Stimulated activated CD8-positive, alpha-beta memory T cell treated with anti-CD3 and anti-CD28 coated beads, Interleukin-15, amount 100 ng/mL, for 1 hour (primary cell): ENCODE results near the gene AGAP2.
"Not testable (repeated sequence)": the region's sequence is repeated elsewhere in the genome, so short reads cannot be mapped to it uniquely, and the experiment has no call there.

Experiments used
- DNase-seq: peaks from one replicate; pipeline ENCODE4 v3.0.0-alpha.2; 2020; ENCODE audit warnings: low read depth

The AGAP2 gene

GRCh38 chr12:57722716-57723629, 15.6 kb downstream of the AGAP2 start:
- no peak for DNase-seq

GRCh38 chr12:57721846-57722608, 16.5 kb downstream of the AGAP2 start:
- DNase-seq, result not testable (repeated sequence)

DNA sequence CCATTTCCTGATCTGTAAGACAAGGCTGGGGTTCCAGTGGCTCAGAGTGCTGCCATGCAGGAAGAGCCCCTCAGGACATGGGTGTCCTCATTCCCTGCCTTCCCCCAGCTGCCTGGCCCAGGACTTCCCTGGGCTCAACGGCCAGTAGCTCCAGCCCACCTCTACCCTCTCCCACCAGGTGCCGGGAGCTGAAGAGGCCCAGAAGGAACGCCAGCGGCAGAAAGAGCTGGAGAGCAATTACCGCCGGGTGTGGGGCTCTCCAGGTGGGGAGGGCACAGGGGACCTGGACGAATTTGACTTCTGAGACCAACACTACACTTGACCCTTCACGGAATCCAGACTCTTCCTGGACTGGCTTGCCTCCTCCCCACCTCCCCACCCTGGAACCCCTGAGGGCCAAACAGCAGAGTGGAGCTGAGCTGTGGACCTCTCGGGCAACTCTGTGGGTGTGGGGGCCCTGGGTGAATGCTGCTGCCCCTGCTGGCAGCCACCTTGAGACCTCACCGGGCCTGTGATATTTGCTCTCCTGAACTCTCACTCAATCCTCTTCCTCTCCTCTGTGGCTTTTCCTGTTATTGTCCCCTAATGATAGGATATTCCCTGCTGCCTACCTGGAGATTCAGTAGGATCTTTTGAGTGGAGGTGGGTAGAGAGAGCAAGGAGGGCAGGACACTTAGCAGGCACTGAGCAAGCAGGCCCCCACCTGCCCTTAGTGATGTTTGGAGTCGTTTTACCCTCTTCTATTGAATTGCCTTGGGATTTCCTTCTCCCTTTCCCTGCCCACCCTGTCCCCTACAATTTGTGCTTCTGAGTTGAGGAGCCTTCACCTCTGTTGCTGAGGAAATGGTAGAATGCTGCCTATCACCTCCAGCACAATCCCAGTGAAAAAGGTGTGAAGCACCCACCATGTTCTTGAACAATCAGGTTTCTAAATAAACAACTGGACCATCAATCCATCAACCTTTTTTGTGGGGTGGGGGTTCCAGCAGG, 17.6 kb downstream of the AGAP2 start:
- no peak for DNase-seq

GRCh38 chr12:57719777-57720605, 18.6 kb downstream of the AGAP2 start:
- DNase-seq, result no peak

GRCh38 chr12:57718641-57719528, 19.7 kb downstream of the AGAP2 start:
- DNase-seq, result no peak

DNA sequence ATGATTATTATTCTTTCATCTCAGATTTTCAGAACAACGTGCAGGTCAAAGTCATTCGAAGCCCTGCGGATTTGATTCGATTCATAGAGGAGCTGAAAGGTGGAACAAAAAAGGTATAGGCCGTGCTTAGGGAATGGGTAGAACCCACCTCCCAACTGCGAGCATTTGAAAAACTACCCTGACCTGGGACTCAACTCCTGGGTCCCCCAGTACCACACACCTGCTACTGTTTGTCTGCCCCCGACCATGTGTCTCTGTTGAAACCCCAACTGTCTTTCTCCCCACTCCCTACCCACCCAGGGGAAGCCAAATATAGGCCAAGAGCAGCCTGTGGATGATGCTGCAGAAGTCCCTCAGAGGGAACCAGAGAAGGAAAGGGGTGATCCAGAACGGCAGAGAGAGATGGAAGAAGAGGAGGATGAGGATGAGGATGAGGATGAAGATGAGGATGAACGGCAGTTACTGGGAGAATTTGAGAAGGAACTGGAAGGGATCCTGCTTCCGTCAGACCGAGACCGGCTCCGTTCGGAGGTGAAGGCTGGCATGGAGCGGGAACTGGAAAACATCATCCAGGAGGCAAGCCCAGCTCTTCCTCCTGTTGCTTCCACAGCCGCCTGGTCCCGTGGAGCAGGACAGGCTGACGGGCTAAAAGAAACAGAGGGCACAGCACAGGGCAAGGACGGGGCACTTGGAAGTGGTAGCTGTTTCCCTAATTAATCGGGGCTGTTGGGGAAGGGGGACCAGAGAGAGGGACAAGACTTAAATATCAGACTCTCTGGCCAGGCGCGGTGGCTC, 20.5 kb downstream of the AGAP2 start:
- no peak for DNase-seq

DNA sequence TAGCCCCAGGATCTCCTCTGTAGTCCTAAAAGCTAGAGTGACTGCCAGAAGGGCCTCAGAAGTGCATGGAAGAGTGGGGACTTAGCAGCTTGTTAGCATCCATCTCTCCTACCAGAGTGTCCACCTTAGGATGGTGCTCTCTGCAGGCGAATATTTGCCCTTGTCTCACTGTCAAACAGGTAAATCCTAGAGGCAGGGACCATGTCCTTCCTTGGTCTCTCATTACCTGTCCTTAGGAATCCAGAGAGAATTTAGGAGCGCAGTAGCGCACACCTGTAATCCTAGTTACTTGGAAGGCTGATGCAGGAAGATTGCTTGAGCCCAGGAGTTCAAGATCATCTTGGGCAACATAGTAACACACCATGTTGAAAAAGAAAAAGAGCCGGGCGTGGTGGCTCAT, 21.4 kb downstream of the AGAP2 start:
- DNase-seq, result no peak

DNA sequence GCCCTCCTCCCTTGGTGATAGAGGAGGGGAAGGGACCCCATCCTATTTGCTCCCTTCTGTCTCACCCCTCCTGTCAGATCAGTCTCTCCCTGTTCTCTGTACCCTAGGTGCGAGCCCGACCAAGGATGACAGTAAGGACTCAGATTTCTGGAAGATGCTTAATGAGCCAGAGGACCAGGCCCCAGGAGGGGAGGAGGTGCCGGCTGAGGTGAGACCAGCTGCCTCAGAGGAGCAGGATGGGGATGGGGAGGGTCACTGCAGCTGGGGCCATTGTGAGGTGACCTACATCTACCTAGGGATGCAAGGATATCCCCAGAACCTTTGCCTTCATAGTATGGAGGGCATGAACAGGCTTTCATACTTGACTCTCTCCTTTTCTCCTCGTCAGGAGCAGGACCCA, 22.2 kb downstream of the AGAP2 start:
- no peak for DNase-seq

- DNase-seq, result no peak
Observed at GRCh38 chr12:57715786-57716185, 22.8 kb downstream of the AGAP2 start.

- DNase-seq, result not testable (repeated sequence)
Observed at GRCh38 chr12:57715036-57715748, 23.4 kb downstream of the AGAP2 start.

- DNase-seq, result no peak
Observed at GRCh38 chr12:57713209-57713608, 25.3 kb downstream of the AGAP2 start.

DNA sequence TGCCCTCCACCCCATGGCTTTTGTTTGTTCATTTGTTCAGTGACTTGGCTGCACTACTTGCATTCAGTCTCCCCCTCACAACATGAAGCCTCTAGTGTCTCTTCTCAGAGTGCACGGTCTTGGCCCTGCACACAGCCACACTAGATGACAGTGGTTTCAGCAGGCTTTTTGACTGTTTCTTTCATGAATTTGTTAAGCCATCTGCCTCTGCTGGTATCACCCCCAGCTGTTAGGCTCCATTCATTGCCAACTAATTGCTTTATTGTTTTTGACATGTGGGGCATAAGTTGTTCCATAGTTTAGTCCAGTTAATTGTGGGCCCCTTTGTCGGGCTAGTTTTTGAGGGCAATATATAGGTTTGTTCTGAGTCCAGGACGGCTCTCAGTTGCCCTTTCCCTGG, 25.8 kb downstream of the AGAP2 start:
- no peak for DNase-seq

GRCh38 chr12:57708296-57708695, 30.2 kb downstream of the AGAP2 start:
- DNase-seq, result no peak

- DNase-seq, result no peak
Observed at GRCh38 chr12:57707250-57707649, 31.3 kb downstream of the AGAP2 start.

GRCh38 chr12:57700317-57700716, 38.2 kb downstream of the AGAP2 start:
- no peak for DNase-seq

- DNase-seq, result no peak
Observed at GRCh38 chr12:57698414-57698813, 40.1 kb downstream of the AGAP2 start.

DNA sequence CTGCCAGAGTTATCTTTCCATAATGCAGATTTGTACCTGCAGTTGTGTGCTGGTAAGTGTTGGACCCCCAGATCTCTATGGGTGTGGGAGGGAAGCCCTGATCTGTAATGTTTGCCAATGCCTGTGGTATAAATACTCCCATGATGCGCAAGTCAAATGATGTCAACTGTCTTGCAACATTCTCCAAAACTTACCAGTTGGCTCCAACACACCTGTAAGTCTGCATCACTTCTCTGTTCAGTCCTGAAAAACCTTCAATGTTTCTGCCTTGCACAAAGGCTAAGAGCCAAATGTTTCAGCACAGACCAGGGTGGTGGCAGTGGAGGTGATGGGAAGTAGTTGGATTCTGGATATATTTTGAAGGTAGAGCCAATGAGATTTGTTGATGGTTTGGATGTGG, 41.5 kb downstream of the AGAP2 start:
- no peak for DNase-seq

- DNase-seq, result no peak
Observed at GRCh38 chr12:57695770-57696432, 42.6 kb downstream of the AGAP2 start.
